Activated B cell treated with CpG ODN at 0.5 μM for 24 hours (primary cell): ENCODE measurements around the gene GLT8D1. TPM values are rescaled to one million over a fixed set of nuclear protein-coding genes. Genes with fewer than 3 reads are reported as not detected.

Experiments
- ATAC-seq: fragments of 200-7000 bp; cut with Tn5 transposase; one replicate; pipeline ENCODE4 v1.10.0; 2021; ENCODE audit warnings: low read depth, mild to moderate bottlenecking, moderate library complexity
- CTCF ChIA-PET: fragments of 350-600 bp; sonication (Branson Sonifier 250); formaldehyde crosslinking; loops from one replicate; lab custom pipeline; 2021; ENCODE audit warnings: antibody characterized with exemption; lab: Charles Lee
- POLR2A ChIA-PET: fragments of 350-600 bp; sonication (Branson Sonifier 250); formaldehyde crosslinking; loops from one replicate; lab custom pipeline; 2021; ENCODE audit warnings: antibody characterized with exemption; lab: Charles Lee
- DNase-seq: peaks from one replicate; pipeline ENCODE4 v3.0.0; 2022
- H3K27ac Mint-ChIP-seq: one replicate; pipeline ENCODE4 v1.8.0; 2020; ENCODE audit warnings: mixed read lengths
- H3K27me3 Mint-ChIP-seq: one replicate; pipeline ENCODE4 v1.8.0; 2021; ENCODE audit warnings: mixed read lengths
- H3K36me3 Mint-ChIP-seq: one replicate; pipeline ENCODE4 v1.8.0; 2021; ENCODE audit warnings: low read depth, mixed read lengths
- H3K4me1 Mint-ChIP-seq: one replicate; pipeline ENCODE4 v1.8.0; 2021; ENCODE audit warnings: mixed read lengths
- H3K4me3 Mint-ChIP-seq: one replicate; pipeline ENCODE4 v1.8.0; 2020; ENCODE audit warnings: mild to moderate bottlenecking, mixed read lengths
- H3K9me3 Mint-ChIP-seq: one replicate; pipeline ENCODE4 v1.8.0; 2020; ENCODE audit warnings: mixed read lengths
- intact Hi-C: fragments of 100-400 bp; cut with micrococcal nuclease; formaldehyde crosslinking; loops from one replicate; pipeline ENCODE4 v1.15.1; 2024
- total RNA-seq: library from RNA; stranded (reverse); gene quantifications from 2 replicates; pipeline ENCODE4 v1.2.3, GENCODE V29; 2022
- TF ChIP-seq, protein P1 (sequence below): fragments of 200-600 bp; IDR thresholded peaks from one replicate; pipeline ENCODE4 v1.8.0; 2022; ENCODE audit warnings: antibody characterized with exemption, mild to moderate bottlenecking

Gene GLT8D1
- total RNA-seq, 1 donor from 2014 or later: 22.2 TPM

GRCh38 chr3:52714335-52715302, 9.0 kb upstream of the GLT8D1 start:
- H3K4me3 Mint-ChIP-seq: no peak overlapping the region
- CTCF ChIA-PET: no interaction called here
- DNase-seq: no peak
- H3K4me1 Mint-ChIP-seq: peaks cover 17% of the 10 kb centered on the region
- H3K36me3 Mint-ChIP-seq: peaks cover 29% of the 10 kb centered on the region
- no peaks in the 10 kb centered on the region for H3K27me3 Mint-ChIP-seq
- POLR2A ChIA-PET: interaction anchor here (1.0 kb wide), 1 partner anchor 8 kb away, joined by 4 read pairs; no protein-coding TSS in a partner anchor
- no peak overlapping the region for H3K27ac Mint-ChIP-seq
- H3K9me3 Mint-ChIP-seq: peaks cover under 1% of the 10 kb centered on the region
- no peak for ATAC-seq
- intact Hi-C loops: no loop called here
- TF ChIP-seq, protein P1, sequence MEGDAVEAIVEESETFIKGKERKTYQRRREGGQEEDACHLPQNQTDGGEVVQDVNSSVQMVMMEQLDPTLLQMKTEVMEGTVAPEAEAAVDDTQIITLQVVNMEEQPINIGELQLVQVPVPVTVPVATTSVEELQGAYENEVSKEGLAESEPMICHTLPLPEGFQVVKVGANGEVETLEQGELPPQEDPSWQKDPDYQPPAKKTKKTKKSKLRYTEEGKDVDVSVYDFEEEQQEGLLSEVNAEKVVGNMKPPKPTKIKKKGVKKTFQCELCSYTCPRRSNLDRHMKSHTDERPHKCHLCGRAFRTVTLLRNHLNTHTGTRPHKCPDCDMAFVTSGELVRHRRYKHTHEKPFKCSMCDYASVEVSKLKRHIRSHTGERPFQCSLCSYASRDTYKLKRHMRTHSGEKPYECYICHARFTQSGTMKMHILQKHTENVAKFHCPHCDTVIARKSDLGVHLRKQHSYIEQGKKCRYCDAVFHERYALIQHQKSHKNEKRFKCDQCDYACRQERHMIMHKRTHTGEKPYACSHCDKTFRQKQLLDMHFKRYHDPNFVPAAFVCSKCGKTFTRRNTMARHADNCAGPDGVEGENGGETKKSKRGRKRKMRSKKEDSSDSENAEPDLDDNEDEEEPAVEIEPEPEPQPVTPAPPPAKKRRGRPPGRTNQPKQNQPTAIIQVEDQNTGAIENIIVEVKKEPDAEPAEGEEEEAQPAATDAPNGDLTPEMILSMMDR: no peak

DNA sequence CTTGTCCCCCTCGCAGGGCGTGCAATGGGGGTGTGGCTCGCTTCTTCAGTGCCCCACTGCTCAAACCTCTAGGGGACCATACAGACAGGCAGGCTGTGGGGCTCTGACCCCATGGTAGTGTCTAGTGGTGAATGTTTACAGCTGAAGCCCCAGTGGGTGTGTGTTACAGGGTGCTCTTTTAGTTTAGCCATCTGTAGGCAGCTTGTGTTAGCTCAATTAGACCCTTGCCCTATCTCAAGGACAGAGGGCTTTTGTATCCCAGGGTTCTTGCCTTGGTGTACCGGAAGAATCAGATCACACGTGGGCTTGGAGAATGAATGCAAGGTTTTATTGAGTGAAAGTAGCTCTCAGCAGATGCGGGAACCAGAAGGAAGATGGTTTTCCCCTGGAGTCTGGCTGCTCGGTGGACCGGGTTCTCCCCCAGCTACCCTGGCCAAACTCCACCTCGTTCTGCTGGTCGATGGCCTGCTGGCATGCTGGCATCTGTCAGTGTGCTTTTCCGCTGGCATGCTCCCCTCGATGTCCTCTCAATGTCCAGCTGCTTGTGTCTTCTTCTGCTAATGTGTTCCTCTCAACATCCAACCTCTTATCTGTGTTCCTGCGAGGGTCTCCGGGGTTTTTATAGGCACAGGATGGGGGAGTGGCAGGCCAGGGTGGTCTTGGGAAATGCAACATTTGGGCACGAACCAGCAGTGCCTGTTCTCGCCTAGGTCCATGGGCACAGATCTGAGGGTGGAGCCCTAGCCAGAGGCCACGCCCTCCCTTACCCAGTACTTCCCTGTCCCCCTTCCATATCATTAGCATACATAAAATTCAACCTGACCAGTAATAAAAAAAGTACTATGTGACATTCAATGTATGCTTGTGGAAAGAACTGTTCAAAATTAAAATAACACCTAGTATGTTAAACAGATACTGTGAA, 7.0 kb upstream of the GLT8D1 start:
- Mint-ChIP-seq H3K36me3 (peaks cover 34% of the 10 kb centered on the region), H3K4me3 (no peak overlapping the region), H3K4me1 (peaks cover 25% of the 10 kb centered on the region), H3K27ac (no peak overlapping the region), H3K9me3 (no peaks in the 10 kb centered on the region), H3K27me3 (no peaks in the 10 kb centered on the region)
- intact Hi-C loops: no loop called here
- ChIA-PET POLR2A (no interaction called here), CTCF (no interaction called here)
- DNase-seq (no peak), ATAC-seq (no peak)
- TF ChIP-seq, protein P1: no peak

GRCh38 chr3:52710512-52710911, 4.9 kb upstream of the GLT8D1 start:
- ChIA-PET CTCF (no interaction called here), POLR2A (no interaction called here)
- Mint-ChIP-seq H3K9me3 (no peaks in the 10 kb centered on the region), H3K4me1 (peaks cover 38% of the 10 kb centered on the region), H3K36me3 (peaks cover 40% of the 10 kb centered on the region), H3K27ac (peak overlapping the region; percentile 82), H3K4me3 (peak overlapping the region; percentile 24), H3K27me3 (no peaks in the 10 kb centered on the region)
- TF ChIP-seq, protein P1: no peak
- no peak for DNase-seq
- ATAC-seq: no peak
- intact Hi-C loops: no loop called here

DNA sequence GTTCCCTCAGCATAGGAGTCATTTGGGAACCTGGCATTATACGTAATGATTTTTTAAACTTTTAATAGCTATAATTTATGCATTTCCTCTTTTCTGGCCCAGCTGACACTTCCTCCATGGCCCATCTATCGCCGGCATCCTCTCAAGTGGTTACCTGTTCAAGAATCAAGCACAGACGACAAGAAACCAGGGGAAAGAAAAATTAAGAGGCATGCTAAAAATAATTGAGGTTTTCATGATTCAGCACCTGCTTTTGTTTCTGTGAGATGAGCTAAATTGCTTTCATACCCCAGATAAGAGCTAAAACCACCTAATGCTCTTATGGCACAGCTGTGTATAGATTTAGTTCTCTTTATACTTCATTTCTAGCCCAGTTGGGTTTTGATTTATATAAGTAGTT, 2.0 kb upstream of the GLT8D1 start:
- POLR2A ChIA-PET: interaction anchor here (0.8 to 3.2 kb wide), 5 partner anchors 17 to 1207 kb away, joined by 3 to 26 read pairs (median 4); partner anchors contain the start of genes DCAF1, GNL3, NEK4 and PBRM1
- no peaks in the 10 kb centered on the region for H3K27me3 Mint-ChIP-seq
- DNase-seq: no peak
- H3K9me3 Mint-ChIP-seq: no peaks in the 10 kb centered on the region
- peaks cover 52% of the 10 kb centered on the region for H3K4me1 Mint-ChIP-seq
- peak overlapping the region; percentile 75 for H3K4me3 Mint-ChIP-seq
- peaks cover 35% of the 10 kb centered on the region for H3K36me3 Mint-ChIP-seq
- intact Hi-C loops: loop anchor here (2.0 to 5.0 kb wide), 3 partner anchors 63 to 765 kb away; partner anchors contain the start of genes NEK4, NISCH, PARP3 and RRP9
- no peak for ATAC-seq
- TF ChIP-seq, protein P1: no peak
- H3K27ac Mint-ChIP-seq: peak overlapping the region; percentile 80
- CTCF ChIA-PET: no interaction called here
